Ishikawa (cell line): ENCODE results near the gene GEMIN5.

Experiments used
- CEBPB ChIP-seq: IDR thresholded peaks from 2 replicates; pipeline ENCODE4 v1.6.1; 2012
- CREB1 ChIP-seq: IDR thresholded peaks from 2 replicates; pipeline ENCODE4 v1.6.1; 2012; ENCODE audit warnings: low read depth
- EGR1 ChIP-seq: IDR thresholded peaks from 2 replicates; pipeline ENCODE4 v1.6.1; 2012
- EP300 ChIP-seq: IDR thresholded peaks from 2 replicates; pipeline ENCODE4 v1.6.1; 2012; ENCODE audit warnings: borderline replicate concordance
- FOXM1 ChIP-seq: IDR thresholded peaks from 2 replicates; pipeline ENCODE4 v1.6.1; 2012; ENCODE audit warnings: low read depth, borderline replicate concordance
- NFIC ChIP-seq: IDR thresholded peaks from 2 replicates; pipeline ENCODE4 v1.6.1; 2012
- RAD21 ChIP-seq: IDR thresholded peaks from 2 replicates; pipeline ENCODE4 v1.6.1; 2012; ENCODE audit warnings: low read depth
- TAF1 ChIP-seq: IDR thresholded peaks from 2 replicates; pipeline ENCODE4 v1.6.1; 2012; ENCODE audit warnings: low read depth, mild to moderate bottlenecking
- TCF12 ChIP-seq: IDR thresholded peaks from 2 replicates; pipeline ENCODE4 v1.6.1; 2012; ENCODE audit warnings: low read depth
- TEAD4 ChIP-seq: IDR thresholded peaks from 2 replicates; pipeline ENCODE4 v1.6.1; 2012
- YY1 ChIP-seq: IDR thresholded peaks from 2 replicates; pipeline ENCODE4 v1.6.1; 2012; ENCODE audit warnings: low read depth
- ZBTB7A ChIP-seq: IDR thresholded peaks from 2 replicates; pipeline ENCODE4 v1.6.1; 2012; ENCODE audit warnings: low read depth
- TF ChIP-seq, protein P1 (sequence below): IDR thresholded peaks from 2 replicates; pipeline ENCODE4 v1.6.1; 2012
- TF ChIP-seq, protein P2 (sequence below): IDR thresholded peaks from 2 replicates; pipeline ENCODE4 v1.6.1; 2012
- TF ChIP-seq, protein P3 (sequence below): IDR thresholded peaks from 2 replicates; pipeline ENCODE4 v1.6.1; 2012; ENCODE audit warnings: low read depth, mild to moderate bottlenecking

GEMIN5 gene

DNA sequence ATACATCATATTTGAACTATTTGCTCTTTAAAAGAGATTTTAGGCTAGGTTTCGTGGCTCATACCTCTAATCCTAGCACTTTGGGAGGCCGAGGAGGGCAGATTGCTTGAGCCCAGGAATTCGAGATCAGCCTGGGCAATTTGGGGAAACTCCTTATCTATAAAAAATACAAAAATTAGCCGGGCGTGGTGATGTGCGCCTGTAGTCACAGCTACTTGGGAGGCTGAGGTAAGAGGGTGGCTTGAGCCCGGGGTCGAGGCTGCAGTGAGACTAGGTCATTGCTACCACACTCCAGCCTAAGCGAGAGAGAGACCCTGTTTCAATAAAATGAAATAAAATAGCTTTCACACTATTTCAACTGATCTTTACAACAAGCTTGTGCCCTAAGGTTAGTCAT, 2.4 kb upstream of the GEMIN5 start:
- TF ChIP-seq YY1 = no peak

DNA sequence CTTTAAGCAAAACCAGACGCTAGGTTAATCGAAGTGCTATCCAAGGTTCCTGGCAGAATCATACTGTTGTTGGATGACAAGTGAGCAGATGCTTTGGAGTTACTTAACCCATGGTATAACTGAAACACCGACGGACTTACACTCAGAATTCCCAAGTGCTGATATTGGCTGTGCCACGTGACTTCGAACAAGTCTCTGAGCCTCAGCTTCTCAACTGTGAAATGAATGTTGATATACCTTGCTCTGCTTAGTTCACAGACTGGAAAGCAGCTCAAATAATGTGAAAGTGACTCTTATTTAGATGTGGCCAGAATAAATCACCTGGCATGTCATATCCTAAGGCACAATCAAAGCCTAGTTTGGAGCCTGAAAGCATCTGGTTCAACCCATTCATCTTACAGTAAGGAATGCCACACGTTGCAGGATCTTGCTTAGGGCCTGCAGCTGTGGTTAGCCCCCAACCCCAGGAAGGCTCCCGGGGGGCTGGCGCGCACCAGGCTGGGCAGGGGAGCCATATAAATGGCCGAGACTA, 759 bp downstream of the GEMIN5 start:
- TF ChIP-seq YY1 = no peak
- no peak for TF ChIP-seq ZBTB7A
- TF ChIP-seq, protein P1, sequence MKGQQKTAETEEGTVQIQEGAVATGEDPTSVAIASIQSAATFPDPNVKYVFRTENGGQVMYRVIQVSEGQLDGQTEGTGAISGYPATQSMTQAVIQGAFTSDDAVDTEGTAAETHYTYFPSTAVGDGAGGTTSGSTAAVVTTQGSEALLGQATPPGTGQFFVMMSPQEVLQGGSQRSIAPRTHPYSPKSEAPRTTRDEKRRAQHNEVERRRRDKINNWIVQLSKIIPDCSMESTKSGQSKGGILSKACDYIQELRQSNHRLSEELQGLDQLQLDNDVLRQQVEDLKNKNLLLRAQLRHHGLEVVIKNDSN = 0 out of 2 replicates have a peak, but pooled peaks have one; percentile 35

DNA sequence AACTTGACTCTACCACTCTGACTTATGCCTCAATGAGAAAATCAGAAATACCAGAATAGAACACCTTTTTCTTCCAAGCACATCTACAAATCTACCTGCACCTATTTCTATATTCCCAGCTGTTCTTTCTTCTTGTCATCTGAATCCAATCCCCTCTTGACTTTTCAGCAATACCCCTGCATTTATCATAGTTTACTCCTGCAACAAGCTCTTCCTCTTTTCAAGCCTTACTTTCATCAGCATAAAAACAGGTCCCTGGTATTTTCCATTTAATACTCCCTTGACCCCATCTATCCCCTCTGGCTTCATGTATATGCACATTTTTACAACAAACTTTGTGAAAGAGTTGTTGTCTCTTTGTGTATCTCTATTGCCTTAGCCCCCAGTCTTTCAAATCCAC, 3.1 kb downstream of the GEMIN5 start:
- TF ChIP-seq RAD21 = no peak
- no peak for TF ChIP-seq TCF12
- no peak for TF ChIP-seq NFIC
- no peak for TF ChIP-seq CREB1
- TF ChIP-seq CEBPB = no peak
- no peak for TF ChIP-seq ZBTB7A
- TF ChIP-seq TEAD4 = no peak
- TF ChIP-seq, protein P1 = no peak
- no peak for TF ChIP-seq EGR1
- no peak for TF ChIP-seq TAF1
- TF ChIP-seq, protein P2, sequence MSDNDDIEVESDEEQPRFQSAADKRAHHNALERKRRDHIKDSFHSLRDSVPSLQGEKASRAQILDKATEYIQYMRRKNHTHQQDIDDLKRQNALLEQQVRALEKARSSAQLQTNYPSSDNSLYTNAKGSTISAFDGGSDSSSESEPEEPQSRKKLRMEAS = no peak
- no peak for TF ChIP-seq FOXM1
- TF ChIP-seq EP300 = no peak
- TF ChIP-seq YY1 = no peak
- TF ChIP-seq, protein P3, sequence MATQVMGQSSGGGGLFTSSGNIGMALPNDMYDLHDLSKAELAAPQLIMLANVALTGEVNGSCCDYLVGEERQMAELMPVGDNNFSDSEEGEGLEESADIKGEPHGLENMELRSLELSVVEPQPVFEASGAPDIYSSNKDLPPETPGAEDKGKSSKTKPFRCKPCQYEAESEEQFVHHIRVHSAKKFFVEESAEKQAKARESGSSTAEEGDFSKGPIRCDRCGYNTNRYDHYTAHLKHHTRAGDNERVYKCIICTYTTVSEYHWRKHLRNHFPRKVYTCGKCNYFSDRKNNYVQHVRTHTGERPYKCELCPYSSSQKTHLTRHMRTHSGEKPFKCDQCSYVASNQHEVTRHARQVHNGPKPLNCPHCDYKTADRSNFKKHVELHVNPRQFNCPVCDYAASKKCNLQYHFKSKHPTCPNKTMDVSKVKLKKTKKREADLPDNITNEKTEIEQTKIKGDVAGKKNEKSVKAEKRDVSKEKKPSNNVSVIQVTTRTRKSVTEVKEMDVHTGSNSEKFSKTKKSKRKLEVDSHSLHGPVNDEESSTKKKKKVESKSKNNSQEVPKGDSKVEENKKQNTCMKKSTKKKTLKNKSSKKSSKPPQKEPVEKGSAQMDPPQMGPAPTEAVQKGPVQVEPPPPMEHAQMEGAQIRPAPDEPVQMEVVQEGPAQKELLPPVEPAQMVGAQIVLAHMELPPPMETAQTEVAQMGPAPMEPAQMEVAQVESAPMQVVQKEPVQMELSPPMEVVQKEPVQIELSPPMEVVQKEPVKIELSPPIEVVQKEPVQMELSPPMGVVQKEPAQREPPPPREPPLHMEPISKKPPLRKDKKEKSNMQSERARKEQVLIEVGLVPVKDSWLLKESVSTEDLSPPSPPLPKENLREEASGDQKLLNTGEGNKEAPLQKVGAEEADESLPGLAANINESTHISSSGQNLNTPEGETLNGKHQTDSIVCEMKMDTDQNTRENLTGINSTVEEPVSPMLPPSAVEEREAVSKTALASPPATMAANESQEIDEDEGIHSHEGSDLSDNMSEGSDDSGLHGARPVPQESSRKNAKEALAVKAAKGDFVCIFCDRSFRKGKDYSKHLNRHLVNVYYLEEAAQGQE = no peak

DNA sequence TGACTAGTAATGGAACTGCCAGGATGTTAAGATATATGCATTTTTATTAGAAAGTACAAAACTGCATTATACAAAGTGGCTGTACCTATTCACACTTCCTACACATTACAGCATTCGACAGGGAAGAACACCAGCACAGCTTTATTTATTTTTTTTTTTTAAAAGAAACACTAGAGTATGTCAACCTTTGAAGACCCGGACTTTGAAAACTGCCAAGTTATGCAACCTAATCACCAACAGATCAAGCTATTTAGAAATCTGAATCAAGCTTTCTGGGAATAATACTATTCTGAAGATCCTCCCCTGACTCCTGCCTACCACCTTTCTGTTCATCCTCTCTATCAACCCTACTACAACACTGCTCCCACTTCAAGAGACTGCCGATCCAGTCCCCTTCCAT, 4.5 kb downstream of the GEMIN5 start:
- TF ChIP-seq, protein P2 = no peak
- TF ChIP-seq CEBPB (no peak), TEAD4 (no peak), YY1 (no peak), RAD21 (no peak), TCF12 (no peak), EP300 (no peak), TAF1 (no peak), ZBTB7A (no peak), CREB1 (no peak), NFIC (no peak)
- TF ChIP-seq, protein P1 = no peak
- TF ChIP-seq, protein P3 = no peak

DNA sequence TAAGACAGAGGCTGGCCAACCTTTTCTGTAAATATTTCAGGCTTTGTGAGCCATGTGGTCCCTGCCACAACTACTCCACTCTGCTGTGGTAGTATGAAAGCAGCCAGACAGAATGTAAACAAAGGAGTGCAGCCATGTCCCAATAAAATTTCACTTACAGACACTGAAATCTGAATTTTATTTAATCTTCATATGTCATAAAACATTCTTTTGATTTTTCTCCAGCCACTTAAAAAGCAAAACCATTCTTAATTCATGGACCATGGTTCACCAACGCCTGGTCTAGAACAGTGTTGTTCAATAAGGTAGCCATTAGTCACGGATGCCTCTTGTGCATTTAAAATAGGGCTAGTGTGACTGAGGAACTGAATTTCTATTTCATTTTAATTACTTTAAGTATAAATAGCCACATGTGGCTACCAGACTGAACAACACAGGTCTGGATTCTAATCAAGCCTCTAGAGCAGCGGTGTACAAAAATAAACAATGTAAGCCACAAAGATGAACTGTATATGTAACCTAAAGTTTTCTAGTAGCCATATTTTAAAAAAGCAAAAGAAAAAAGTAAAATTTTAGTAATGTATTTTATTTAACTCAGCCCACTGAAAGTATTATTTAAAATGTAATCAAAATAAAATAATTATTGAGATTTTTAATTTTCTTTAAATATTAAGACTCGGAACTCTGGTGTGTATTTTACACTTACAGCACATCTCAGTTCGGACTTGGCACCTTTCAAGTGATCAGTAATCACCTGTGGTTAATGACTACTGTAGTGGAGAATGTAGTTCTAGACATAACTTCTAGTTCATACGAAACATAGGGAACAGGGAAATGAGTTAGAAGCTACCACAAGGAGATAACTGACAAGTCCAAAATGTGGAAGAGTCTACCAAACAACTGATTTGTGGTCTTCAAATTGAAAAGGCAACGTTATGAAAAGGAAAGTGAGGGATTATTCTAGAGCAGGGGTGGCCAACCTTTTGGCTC, 14.3 kb downstream of the GEMIN5 start:
- TF ChIP-seq CEBPB = no peak
- TF ChIP-seq, protein P3 = no peak
- TF ChIP-seq, protein P2 = no peak
- TF ChIP-seq NFIC = no peak
- no peak for TF ChIP-seq EGR1
- no peak for TF ChIP-seq TCF12
- no peak for TF ChIP-seq RAD21
- no peak for TF ChIP-seq ZBTB7A
- TF ChIP-seq TAF1 = no peak
- TF ChIP-seq, protein P1 = no peak
